GM19023 (cell line): ENCODE measurements around the gene SH2D7.

Experiments used
- ATAC-seq: cut with Tn5 transposase; IDR thresholded peaks from one replicate; pipeline ENCODE4 v1.9.1; 2021; ENCODE audit warnings: mild to moderate bottlenecking, moderate library complexity; ENCODE audit not compliant: unreplicated experiment

Gene SH2D7

GRCh38 chr15:78102211-78102610 lies 9.8 kb downstream of the SH2D7 start:
- no peak for ATAC-seq

GRCh38 chr15:78102741-78103140 lies 10.4 kb downstream of the SH2D7 start:
- no peak for ATAC-seq

- peak; percentile 69 for ATAC-seq
Observed at GRCh38 chr15:78103406-78104118, 11.2 kb downstream of the SH2D7 start.

- ATAC-seq = no peak
Observed at GRCh38 chr15:78104119-78104479, 11.7 kb downstream of the SH2D7 start.

- no peak for ATAC-seq
Observed at GRCh38 chr15:78104566-78105475, 12.5 kb downstream of the SH2D7 start.

GRCh38 chr15:78105476-78106241 lies 13.3 kb downstream of the SH2D7 start:
- no peak for ATAC-seq

- no peak for ATAC-seq
Observed at GRCh38 chr15:78107471-78107870, 15.1 kb downstream of the SH2D7 start.

GRCh38 chr15:78108300-78109084 lies 16.1 kb downstream of the SH2D7 start:
- no peak for ATAC-seq

- no peak for ATAC-seq
Observed at GRCh38 chr15:78109156-78109555, 16.8 kb downstream of the SH2D7 start.

- no peak for ATAC-seq
Observed at GRCh38 chr15:78110096-78110495, 17.7 kb downstream of the SH2D7 start.

GRCh38 chr15:78110916-78111475 lies 18.6 kb downstream of the SH2D7 start:
- no peak for ATAC-seq

GRCh38 chr15:78111788-78112187 lies 19.4 kb downstream of the SH2D7 start:
- ATAC-seq = no peak

GRCh38 chr15:78112551-78112950 lies 20.2 kb downstream of the SH2D7 start:
- no peak for ATAC-seq

GRCh38 chr15:78120523-78120922 lies 28.2 kb downstream of the SH2D7 start:
- no peak for ATAC-seq

GRCh38 chr15:78125267-78125666 lies 32.9 kb downstream of the SH2D7 start:
- no peak for ATAC-seq

- no peak for ATAC-seq
Observed at GRCh38 chr15:78127882-78128281, 35.5 kb downstream of the SH2D7 start.

GRCh38 chr15:78129077-78129750 lies 36.9 kb downstream of the SH2D7 start:
- ATAC-seq = no peak

- no peak for ATAC-seq
Observed at GRCh38 chr15:78129751-78130287, 37.5 kb downstream of the SH2D7 start.

- peak; percentile 39 for ATAC-seq
Observed at GRCh38 chr15:78130466-78131294, 38.3 kb downstream of the SH2D7 start.
